Anterior cingulate cortex (tissue), 58 donors: Measurements from ENCODE around the gene SERAC1.
"Not testable (repeated sequence)": the region's sequence is repeated elsewhere in the genome, so short reads cannot be mapped to it uniquely, and the experiment has no call there.

Experiments
- DNase-seq, 58 donors: peaks; one replicate each; lab custom pipeline; 2025; lab: John Stamatoyannopoulos, UW

Gene SERAC1

GRCh38 chr6:158175111-158175510 lies 7.0 kb upstream of the SERAC1 start:
- no peak for DNase-seq

GRCh38 chr6:158174514-158174913 lies 6.5 kb upstream of the SERAC1 start:
- no peak for DNase-seq

- no peak for DNase-seq
Observed at GRCh38 chr6:158174024-158174423, 6.0 kb upstream of the SERAC1 start.

- no peak for DNase-seq
Observed at GRCh38 chr6:158172001-158172400, 3.9 kb upstream of the SERAC1 start.

GRCh38 chr6:158170656-158171081 lies 2.6 kb upstream of the SERAC1 start:
- DNase-seq, result no peak

- DNase-seq, result not testable (repeated sequence)
Observed at GRCh38 chr6:158169634-158170033, 1.6 kb upstream of the SERAC1 start.

- no peak for DNase-seq
Observed at GRCh38 chr6:158165919-158166416, 2.1 kb downstream of the SERAC1 start.

- no peak for DNase-seq
Observed at GRCh38 chr6:158164579-158165170, 3.4 kb downstream of the SERAC1 start.

GRCh38 chr6:158161566-158162254 lies 6.4 kb downstream of the SERAC1 start:
- no peak for DNase-seq

- no peak for DNase-seq
Observed at GRCh38 chr6:158160932-158161539, 7.0 kb downstream of the SERAC1 start.

GRCh38 chr6:158158748-158159147 lies 9.3 kb downstream of the SERAC1 start:
- DNase-seq, result no peak

- no peak for DNase-seq
Observed at GRCh38 chr6:158158123-158158522, 9.9 kb downstream of the SERAC1 start.

- no peak for DNase-seq
Observed at GRCh38 chr6:158157064-158157764, 10.8 kb downstream of the SERAC1 start.

GRCh38 chr6:158154816-158155215 lies 13.2 kb downstream of the SERAC1 start:
- DNase-seq, result no peak

GRCh38 chr6:158153576-158153975 lies 14.5 kb downstream of the SERAC1 start:
- no peak for DNase-seq

- DNase-seq, result no peak
Observed at GRCh38 chr6:158152659-158153058, 15.4 kb downstream of the SERAC1 start.

- DNase-seq, result not testable (repeated sequence)
Observed at GRCh38 chr6:158152025-158152424, 16.0 kb downstream of the SERAC1 start.

- no peak for DNase-seq
Observed at GRCh38 chr6:158150701-158151100, 17.4 kb downstream of the SERAC1 start.

- peak in 4 of 58 donors; percentile 3 to 17 (median 10) for DNase-seq
Observed at GRCh38 chr6:158149641-158150040, 18.4 kb downstream of the SERAC1 start.

- DNase-seq, result no peak
Observed at GRCh38 chr6:158143700-158144099, 24.4 kb downstream of the SERAC1 start.

GRCh38 chr6:158142789-158143188 lies 25.3 kb downstream of the SERAC1 start:
- DNase-seq, result no peak
